ENCODE results near the gene CHTF8.

CHTF8 gene

GRCh38 chr16:69095193-69095592 is 37.2 kb downstream of the CHTF8 start:
- H3K4me3 ChIP-seq: no peak overlapping the region
- peak overlapping the region in 1 of 21 experiments; percentile 72 for H3K27ac ChIP-seq

GRCh38 chr16:69094501-69094900 is 37.9 kb downstream of the CHTF8 start:
- peak overlapping the region in 2 of 21 experiments; percentile 42 to 72 for H3K27ac ChIP-seq
- no peak overlapping the region for H3K4me3 ChIP-seq

- Histone ChIP-seq H3K27ac (peak overlapping the region in 1 of 21 experiments; percentile 72), H3K4me3 (no peak overlapping the region)
Observed at GRCh38 chr16:69093974-69094373, 38.4 kb downstream of the CHTF8 start.

GRCh38 chr16:69089091-69089910 is 43.1 kb downstream of the CHTF8 start:
- Histone ChIP-seq H3K27ac (peak overlapping the region in 6 of 21 experiments; percentile 22 to 74 (median 50)), H3K4me3 (no peak overlapping the region)

- H3K4me3 ChIP-seq: no peak overlapping the region
- H3K27ac ChIP-seq: peak overlapping the region in 4 of 21 experiments; percentile 22 to 74 (median 55)
Observed at GRCh38 chr16:69088684-69089083, 43.7 kb downstream of the CHTF8 start.

GRCh38 chr16:69087161-69087581 is 45.2 kb downstream of the CHTF8 start:
- peak overlapping the region in 3 of 21 experiments; percentile 5 to 75 (median 16) for H3K27ac ChIP-seq

GRCh38 chr16:69085032-69085695 is 47.2 kb downstream of the CHTF8 start:
- H3K27ac ChIP-seq: peak overlapping the region in 1 of 21 experiments; percentile 2
- no peak overlapping the region for H3K4me3 ChIP-seq

More at GRCh38 chr16:69087161-69087581, 45.2 kb downstream of the CHTF8 start:
- H3K4me3 ChIP-seq: no peak overlapping the region

- peak overlapping the region in 1 of 21 experiments; percentile 38 for H3K27ac ChIP-seq
Observed at GRCh38 chr16:69084289-69084688, 48.1 kb downstream of the CHTF8 start.

GRCh38 chr16:69083306-69083941 is 49.0 kb downstream of the CHTF8 start:
- peak overlapping the region in 1 of 21 experiments; percentile 38 for H3K27ac ChIP-seq
- H3K4me3 ChIP-seq: no peak overlapping the region

More at GRCh38 chr16:69084289-69084688, 48.1 kb downstream of the CHTF8 start:
- no peak overlapping the region for H3K4me3 ChIP-seq

GRCh38 chr16:69079697-69080096 is 52.7 kb downstream of the CHTF8 start:
- H3K4me3 ChIP-seq: no peak overlapping the region
- H3K27ac ChIP-seq: no peak overlapping the region

- Histone ChIP-seq H3K4me3 (no peak overlapping the region), H3K27ac (no peak overlapping the region)
Observed at GRCh38 chr16:69078073-69078472, 54.3 kb downstream of the CHTF8 start.

- H3K27ac ChIP-seq: peak overlapping the region in 2 of 21 experiments; percentile 34 to 60
- no peak overlapping the region for H3K4me3 ChIP-seq
Observed at GRCh38 chr16:69077251-69077650, 55.1 kb downstream of the CHTF8 start.

- peak overlapping the region in 15 of 21 experiments; percentile 2 to 81 (median 61) for H3K27ac ChIP-seq
- no peak overlapping the region for H3K4me3 ChIP-seq
Observed at GRCh38 chr16:69073181-69073702, 59.1 kb downstream of the CHTF8 start.

GRCh38 chr16:69072640-69072974 is 59.8 kb downstream of the CHTF8 start:
- no peak overlapping the region for H3K4me3 ChIP-seq
- peak overlapping the region in 19 of 21 experiments; percentile 2 to 81 (median 60) for H3K27ac ChIP-seq

GRCh38 chr16:69071036-69071435 is 61.4 kb downstream of the CHTF8 start:
- peak overlapping the region in 14 of 21 experiments; percentile 8 to 81 (median 57) for H3K27ac ChIP-seq
- no peak overlapping the region for H3K4me3 ChIP-seq

GRCh38 chr16:69069504-69069903 is 62.9 kb downstream of the CHTF8 start:
- no peak overlapping the region for H3K4me3 ChIP-seq
- H3K27ac ChIP-seq: peak overlapping the region in 1 of 21 experiments; percentile 5
